Kidney epithelial cell (primary cell): Measurements from ENCODE around the gene FIGN. TPM values are rescaled to one million over a fixed set of nuclear protein-coding genes. Genes with fewer than 3 reads are reported as not detected.

Experiments used
- DNase-seq: peaks from one replicate; pipeline ENCODE4 v3.0.0-alpha.2; 2010; ENCODE audit warnings: low read depth
- H3K27me3 ChIP-seq: 2 replicates; pipeline ENCODE4 v1.6.0; 2011; ENCODE audit warnings: low read length; ENCODE audit not compliant: control insufficient read depth, insufficient read depth
- H3K36me3 ChIP-seq: 2 replicates; pipeline ENCODE4 v1.5.1; 2011; ENCODE audit warnings: low read length; ENCODE audit not compliant: control insufficient read depth, insufficient read depth
- H3K4me3 ChIP-seq: 2 replicates; pipeline ENCODE4 v1.5.1; 2011; ENCODE audit warnings: low read depth, mild to moderate bottlenecking, control low read depth, low read length
- total RNA-seq: library from RNA; depleted of rRNA; stranded (reverse); fragments of >200 nt; gene quantifications from 2 replicates; pipeline ENCODE4 v1.2.3, GENCODE V29; 2015
- TF ChIP-seq, protein P1 (sequence below): IDR thresholded peaks from 2 replicates; pipeline ENCODE4 v1.5.1; 2011; ENCODE audit warnings: mild to moderate bottlenecking, moderate library complexity, low read length, control low read depth, inconsistent platforms; ENCODE audit not compliant: insufficient read depth, poor library complexity, severe bottlenecking

FIGN gene
- total RNA-seq, 1 donor from 2014 or later, result 1.8 TPM

DNA sequence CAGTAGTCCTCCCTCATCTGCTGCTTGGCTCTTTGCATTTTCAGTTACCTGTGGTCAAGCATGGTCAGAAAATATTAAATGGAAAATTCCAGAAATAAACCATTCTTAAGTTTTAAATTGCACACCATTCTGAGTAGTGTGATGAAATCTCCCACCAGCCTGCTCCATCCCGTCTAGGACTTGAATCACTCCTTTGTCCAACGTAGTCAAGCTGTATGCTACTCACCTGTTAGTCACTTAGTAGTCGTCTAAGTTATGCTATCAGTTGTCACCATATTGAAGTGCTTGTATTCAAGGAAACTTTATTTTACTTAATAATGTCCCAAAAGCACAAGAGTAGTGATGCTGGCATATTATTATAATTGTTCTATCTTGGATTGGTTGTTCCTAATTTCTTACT, 172.5 kb downstream of the FIGN start:
- H3K4me3 ChIP-seq, result no peak overlapping the region
- no peaks in the 10 kb centered on the region for H3K36me3 ChIP-seq
- no peaks in the 10 kb centered on the region for H3K27me3 ChIP-seq
- DNase-seq, result no peak
- TF ChIP-seq, protein P1, sequence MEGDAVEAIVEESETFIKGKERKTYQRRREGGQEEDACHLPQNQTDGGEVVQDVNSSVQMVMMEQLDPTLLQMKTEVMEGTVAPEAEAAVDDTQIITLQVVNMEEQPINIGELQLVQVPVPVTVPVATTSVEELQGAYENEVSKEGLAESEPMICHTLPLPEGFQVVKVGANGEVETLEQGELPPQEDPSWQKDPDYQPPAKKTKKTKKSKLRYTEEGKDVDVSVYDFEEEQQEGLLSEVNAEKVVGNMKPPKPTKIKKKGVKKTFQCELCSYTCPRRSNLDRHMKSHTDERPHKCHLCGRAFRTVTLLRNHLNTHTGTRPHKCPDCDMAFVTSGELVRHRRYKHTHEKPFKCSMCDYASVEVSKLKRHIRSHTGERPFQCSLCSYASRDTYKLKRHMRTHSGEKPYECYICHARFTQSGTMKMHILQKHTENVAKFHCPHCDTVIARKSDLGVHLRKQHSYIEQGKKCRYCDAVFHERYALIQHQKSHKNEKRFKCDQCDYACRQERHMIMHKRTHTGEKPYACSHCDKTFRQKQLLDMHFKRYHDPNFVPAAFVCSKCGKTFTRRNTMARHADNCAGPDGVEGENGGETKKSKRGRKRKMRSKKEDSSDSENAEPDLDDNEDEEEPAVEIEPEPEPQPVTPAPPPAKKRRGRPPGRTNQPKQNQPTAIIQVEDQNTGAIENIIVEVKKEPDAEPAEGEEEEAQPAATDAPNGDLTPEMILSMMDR, result no peak

DNA sequence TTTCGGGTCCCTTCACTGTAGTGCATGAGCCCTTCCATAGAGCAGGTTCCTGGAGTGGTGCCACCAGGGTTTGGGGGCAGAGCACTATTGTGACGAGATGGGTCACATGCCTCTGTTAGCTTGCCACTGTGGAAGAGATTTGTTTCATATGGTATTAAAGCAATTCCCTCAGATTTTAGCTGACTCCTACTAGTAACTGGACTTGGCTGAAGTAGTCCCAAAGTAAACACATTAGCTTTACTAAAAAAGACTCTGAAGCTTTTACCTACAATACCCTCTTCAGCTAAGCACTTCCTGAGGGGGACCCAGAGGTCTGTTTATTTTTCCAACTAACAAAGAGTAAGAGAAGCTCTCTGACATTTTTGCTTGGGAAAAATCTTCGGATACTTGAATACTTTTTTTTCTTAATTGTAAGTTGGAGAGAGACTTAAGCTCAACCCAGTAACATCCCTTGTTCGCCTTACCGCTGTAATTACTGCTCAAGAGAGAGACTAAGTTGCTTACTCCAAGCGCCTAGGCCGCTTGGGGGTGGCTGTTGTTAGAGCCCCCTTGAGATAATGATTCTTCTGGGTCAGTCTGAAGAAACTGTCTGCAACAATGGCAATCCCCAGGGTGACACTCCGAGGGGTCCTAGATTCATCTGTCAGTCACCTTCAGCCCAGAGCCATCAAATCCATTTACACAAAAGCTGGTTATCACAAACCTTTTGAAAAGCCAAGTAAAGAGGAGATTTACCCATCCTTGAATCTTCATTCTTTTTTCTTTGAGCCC, 177.4 kb downstream of the FIGN start:
- Histone ChIP-seq H3K27me3 (no peaks in the 10 kb centered on the region), H3K36me3 (no peaks in the 10 kb centered on the region), H3K4me3 (no peak overlapping the region)
- no peak for DNase-seq
- TF ChIP-seq, protein P1, result no peak

DNA sequence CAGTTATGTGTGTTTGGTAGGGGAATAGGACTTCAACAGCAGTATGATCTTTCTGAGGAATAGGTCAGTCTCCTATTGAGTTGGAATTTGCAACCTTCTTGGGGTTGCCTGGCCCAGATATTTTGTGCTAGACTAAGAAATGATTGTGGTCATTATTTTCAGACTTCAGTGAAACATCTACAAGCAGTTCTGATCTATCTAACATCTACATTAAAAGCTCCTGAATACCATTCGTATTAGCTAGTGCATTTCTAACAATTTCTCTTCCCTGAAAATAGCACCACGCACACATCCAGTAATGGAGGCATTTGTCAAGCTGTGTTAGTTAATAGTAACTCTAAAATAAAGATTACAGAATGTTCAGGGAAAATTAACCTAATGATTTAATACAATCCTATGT, 179.3 kb downstream of the FIGN start:
- Histone ChIP-seq H3K4me3 (no peak overlapping the region), H3K27me3 (no peaks in the 10 kb centered on the region), H3K36me3 (no peaks in the 10 kb centered on the region)
- TF ChIP-seq, protein P1, result no peak
- DNase-seq, result no peak

DNA sequence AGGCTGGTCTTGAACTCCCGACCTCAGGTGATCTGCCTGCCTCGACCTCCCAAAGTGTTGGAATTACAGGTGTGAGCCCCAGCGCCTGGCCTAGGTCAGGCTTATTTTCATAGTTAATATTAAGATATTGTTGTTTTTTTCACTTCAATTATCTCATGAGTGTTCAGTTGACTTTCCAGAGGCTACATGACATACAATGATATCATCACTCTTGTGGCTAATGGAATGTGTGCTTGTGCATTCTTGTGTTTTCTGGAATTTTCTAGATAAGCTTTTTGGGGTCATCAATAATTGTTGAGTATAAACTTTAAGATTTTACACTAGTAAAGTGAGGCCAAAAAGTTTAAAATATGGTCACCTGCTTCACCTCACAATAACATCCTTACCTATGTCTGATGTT, 180.9 kb downstream of the FIGN start:
- H3K36me3 ChIP-seq, result no peaks in the 10 kb centered on the region
- H3K27me3 ChIP-seq, result no peaks in the 10 kb centered on the region
- H3K4me3 ChIP-seq, result no peak overlapping the region
- no peak for DNase-seq
- TF ChIP-seq, protein P1, result no peak

DNA sequence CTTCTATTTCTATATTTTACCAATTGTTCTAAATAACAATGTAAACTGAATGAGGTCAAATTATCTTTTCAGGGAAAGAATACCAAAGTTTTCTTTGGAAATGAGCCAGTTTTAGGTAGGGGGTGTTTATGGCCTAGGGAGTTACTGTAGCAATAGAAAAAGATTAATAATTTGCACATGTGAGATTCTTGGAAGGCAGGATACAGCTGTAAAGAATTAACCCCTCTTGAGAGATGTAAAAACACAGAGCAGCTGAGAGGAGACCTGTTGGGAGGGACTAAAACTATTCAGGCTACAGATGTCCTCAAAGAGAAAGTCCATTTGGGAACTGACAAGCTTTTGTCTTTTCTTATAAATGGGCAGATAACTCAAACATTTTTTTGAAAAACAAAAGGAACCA, 182.2 kb downstream of the FIGN start:
- Histone ChIP-seq H3K36me3 (no peaks in the 10 kb centered on the region), H3K27me3 (no peaks in the 10 kb centered on the region), H3K4me3 (no peak overlapping the region)
- DNase-seq, result no peak
- TF ChIP-seq, protein P1, result no peak

DNA sequence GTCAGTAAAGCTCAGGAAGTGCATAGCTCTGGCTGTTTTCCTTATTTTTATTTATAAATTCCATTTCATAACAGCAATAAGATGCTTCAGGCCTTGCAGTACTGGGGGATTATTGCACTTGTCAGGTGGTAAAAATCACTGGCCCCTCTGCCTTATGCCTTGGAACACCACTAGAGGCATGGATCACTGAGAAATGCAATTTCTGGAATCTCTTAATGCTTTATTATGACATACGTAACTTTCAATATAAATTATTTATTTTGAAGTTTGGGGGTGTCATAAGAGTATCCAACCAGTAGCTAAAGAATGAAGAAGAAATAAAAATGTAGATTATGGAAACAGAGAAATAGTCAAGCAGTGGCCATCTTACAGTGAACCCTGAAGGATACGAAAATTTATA, 183.1 kb downstream of the FIGN start:
- H3K4me3 ChIP-seq, result no peak overlapping the region
- no peak for DNase-seq
- no peaks in the 10 kb centered on the region for H3K27me3 ChIP-seq
- H3K36me3 ChIP-seq, result no peaks in the 10 kb centered on the region
- TF ChIP-seq, protein P1, result no peak
